KMS-11 (cell line): ENCODE results near the gene MACROD2.

ENCODE experiments used
- H2AFZ ChIP-seq: fragments of 200-600 bp; sonication (generic); 2 replicates; pipeline ENCODE4 v1.6.1; 2016; ENCODE audit warnings: antibody characterized with exemption, mixed run types, low read depth
- H3K27ac ChIP-seq: fragments of 200-600 bp; sonication (generic); 2 replicates; pipeline ENCODE4 v1.6.1; 2016; ENCODE audit warnings: mild to moderate bottlenecking, mixed run types
- H3K27me3 ChIP-seq: fragments of 200-600 bp; sonication (generic); 2 replicates; pipeline ENCODE4 v1.6.1; 2017; ENCODE audit warnings: mild to moderate bottlenecking, low read depth, mixed run types, moderate library complexity; ENCODE audit not compliant: insufficient read depth
- H3K36me3 ChIP-seq: fragments of 200-600 bp; sonication (generic); 2 replicates; pipeline ENCODE4 v1.6.1; 2017; ENCODE audit warnings: mild to moderate bottlenecking, mixed run types; ENCODE audit not compliant: insufficient read depth
- H3K4me1 ChIP-seq: fragments of 200-600 bp; sonication (generic); 2 replicates; pipeline ENCODE4 v1.6.1; 2016; ENCODE audit warnings: mild to moderate bottlenecking, low read depth, mixed run types; ENCODE audit not compliant: poor library complexity, severe bottlenecking
- H3K4me2 ChIP-seq: fragments of 200-600 bp; sonication (generic); 2 replicates; pipeline ENCODE4 v1.7.0; 2016; ENCODE audit warnings: mild to moderate bottlenecking, mixed run types
- H3K4me3 ChIP-seq: fragments of 200-600 bp; sonication (generic); IDR thresholded peaks from 2 replicates; pipeline ENCODE4 v1.6.1; 2017; ENCODE audit warnings: low read depth, low read length, mixed read lengths; ENCODE audit not compliant: insufficient read depth
- H3K79me2 ChIP-seq: fragments of 200-600 bp; sonication (generic); 2 replicates; pipeline ENCODE4 v1.6.1; 2016; ENCODE audit warnings: low read depth, mixed run types; ENCODE audit not compliant: insufficient read depth
- H3K9ac ChIP-seq: fragments of 200-600 bp; sonication (generic); 2 replicates; pipeline ENCODE4 v1.6.1; 2016; ENCODE audit warnings: mild to moderate bottlenecking, mixed run types
- H4K20me1 ChIP-seq: fragments of 200-600 bp; sonication (generic); 2 replicates; pipeline ENCODE4 v1.6.1; 2016; ENCODE audit warnings: mild to moderate bottlenecking, mixed run types; ENCODE audit not compliant: insufficient read depth
- TF ChIP-seq, protein P1 (sequence below): fragments of 200-600 bp; sonication (generic); conservative IDR thresholded peaks from 2 replicates; pipeline ENCODE4 v1.6.1; 2017; ENCODE audit warnings: low read depth, mild to moderate bottlenecking, antibody characterized with exemption, low read length, moderate library complexity, mixed read lengths

Gene MACROD2

DNA sequence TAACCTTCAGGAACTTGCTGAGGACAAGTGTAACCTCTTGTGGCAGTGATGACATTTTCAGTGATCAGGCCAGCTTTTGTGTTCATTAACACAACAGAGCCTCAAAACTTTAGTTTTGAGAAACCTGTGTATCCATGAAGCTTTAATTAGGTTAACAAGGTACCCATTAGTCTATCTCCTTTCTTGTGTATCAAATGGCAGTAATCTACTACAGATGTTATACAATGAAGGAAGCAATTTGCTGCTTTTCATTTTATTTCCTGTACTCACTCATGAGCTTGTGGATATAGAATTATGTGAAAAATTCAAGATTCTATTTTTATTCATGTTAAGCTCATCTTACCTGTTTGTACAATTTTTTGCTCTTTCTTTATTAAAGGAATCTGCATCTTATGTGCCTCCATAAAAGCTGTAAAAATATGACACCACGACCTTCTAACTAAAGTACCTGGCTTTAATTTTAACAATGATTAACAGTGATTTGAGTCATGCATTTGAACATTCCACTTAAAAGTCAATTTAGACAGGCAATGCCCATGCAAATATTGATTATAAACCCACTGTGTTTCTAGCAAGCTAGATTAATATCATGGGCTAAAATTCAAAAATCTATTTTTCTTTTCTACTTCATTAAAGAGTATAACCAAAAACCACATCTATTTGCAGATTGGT lies 1680.6 kb downstream of the MACROD2 start:
- Histone ChIP-seq H2AFZ (no peak overlapping the region), H3K27me3 (no peaks in the 10 kb centered on the region), H3K4me2 (no peak overlapping the region), H3K4me3 (no peak overlapping the region), H3K4me1 (no peaks in the 10 kb centered on the region), H3K36me3 (no peaks in the 10 kb centered on the region), H3K79me2 (no peaks in the 10 kb centered on the region), H3K9ac (no peak overlapping the region), H4K20me1 (no peaks in the 10 kb centered on the region), H3K27ac (no peak overlapping the region)
- TF ChIP-seq, protein P1, sequence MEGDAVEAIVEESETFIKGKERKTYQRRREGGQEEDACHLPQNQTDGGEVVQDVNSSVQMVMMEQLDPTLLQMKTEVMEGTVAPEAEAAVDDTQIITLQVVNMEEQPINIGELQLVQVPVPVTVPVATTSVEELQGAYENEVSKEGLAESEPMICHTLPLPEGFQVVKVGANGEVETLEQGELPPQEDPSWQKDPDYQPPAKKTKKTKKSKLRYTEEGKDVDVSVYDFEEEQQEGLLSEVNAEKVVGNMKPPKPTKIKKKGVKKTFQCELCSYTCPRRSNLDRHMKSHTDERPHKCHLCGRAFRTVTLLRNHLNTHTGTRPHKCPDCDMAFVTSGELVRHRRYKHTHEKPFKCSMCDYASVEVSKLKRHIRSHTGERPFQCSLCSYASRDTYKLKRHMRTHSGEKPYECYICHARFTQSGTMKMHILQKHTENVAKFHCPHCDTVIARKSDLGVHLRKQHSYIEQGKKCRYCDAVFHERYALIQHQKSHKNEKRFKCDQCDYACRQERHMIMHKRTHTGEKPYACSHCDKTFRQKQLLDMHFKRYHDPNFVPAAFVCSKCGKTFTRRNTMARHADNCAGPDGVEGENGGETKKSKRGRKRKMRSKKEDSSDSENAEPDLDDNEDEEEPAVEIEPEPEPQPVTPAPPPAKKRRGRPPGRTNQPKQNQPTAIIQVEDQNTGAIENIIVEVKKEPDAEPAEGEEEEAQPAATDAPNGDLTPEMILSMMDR, result no peak

DNA sequence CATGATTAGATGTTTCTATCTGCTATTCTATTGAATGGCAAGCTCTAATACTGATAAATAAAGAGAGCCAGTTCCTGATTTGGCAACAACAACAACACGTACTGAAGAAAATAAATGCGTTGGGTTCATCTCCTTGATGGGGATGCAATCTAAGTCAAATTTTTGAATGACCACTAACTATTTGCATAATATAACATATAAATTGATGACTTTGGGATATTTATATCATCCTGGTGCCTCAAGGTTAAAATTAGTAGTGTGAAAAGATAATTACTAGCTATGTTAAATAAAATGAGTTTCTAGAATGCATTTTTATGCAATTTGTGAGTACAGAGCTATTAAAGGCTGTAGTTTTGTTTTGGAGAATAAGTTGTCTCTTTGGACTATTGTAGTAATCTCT lies 1681.5 kb downstream of the MACROD2 start:
- Histone ChIP-seq H4K20me1 (no peaks in the 10 kb centered on the region), H3K4me1 (no peaks in the 10 kb centered on the region), H3K27me3 (no peaks in the 10 kb centered on the region), H3K4me3 (no peak overlapping the region), H3K9ac (no peak overlapping the region), H3K36me3 (no peaks in the 10 kb centered on the region), H2AFZ (no peak overlapping the region), H3K79me2 (no peaks in the 10 kb centered on the region), H3K4me2 (no peak overlapping the region), H3K27ac (no peak overlapping the region)
- TF ChIP-seq, protein P1, result no peak

DNA sequence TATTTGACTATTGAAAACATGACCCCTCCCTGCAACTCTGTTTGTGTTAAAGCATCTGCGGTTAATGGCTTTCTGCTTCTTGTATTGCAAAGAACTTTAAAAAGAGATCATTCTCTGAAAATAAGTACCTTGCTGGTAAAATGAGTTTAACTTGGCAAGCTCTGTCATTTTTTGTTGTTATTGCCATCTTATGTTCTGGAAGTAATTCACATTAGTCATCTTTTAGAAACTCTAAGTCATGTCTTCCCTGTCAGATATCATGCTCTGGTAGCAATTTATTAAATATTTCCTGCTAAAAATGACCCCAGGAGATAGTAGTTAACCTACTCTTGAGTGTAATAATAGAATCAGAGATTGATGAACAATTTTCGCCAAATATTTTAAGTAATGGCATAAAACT lies 1687.4 kb downstream of the MACROD2 start:
- Histone ChIP-seq H4K20me1 (no peaks in the 10 kb centered on the region), H3K4me2 (no peak overlapping the region), H3K9ac (no peak overlapping the region), H3K36me3 (no peaks in the 10 kb centered on the region), H3K4me1 (no peaks in the 10 kb centered on the region), H3K27me3 (no peaks in the 10 kb centered on the region), H2AFZ (no peak overlapping the region), H3K27ac (no peak overlapping the region), H3K79me2 (no peaks in the 10 kb centered on the region), H3K4me3 (no peak overlapping the region)
- TF ChIP-seq, protein P1, result no peak

DNA sequence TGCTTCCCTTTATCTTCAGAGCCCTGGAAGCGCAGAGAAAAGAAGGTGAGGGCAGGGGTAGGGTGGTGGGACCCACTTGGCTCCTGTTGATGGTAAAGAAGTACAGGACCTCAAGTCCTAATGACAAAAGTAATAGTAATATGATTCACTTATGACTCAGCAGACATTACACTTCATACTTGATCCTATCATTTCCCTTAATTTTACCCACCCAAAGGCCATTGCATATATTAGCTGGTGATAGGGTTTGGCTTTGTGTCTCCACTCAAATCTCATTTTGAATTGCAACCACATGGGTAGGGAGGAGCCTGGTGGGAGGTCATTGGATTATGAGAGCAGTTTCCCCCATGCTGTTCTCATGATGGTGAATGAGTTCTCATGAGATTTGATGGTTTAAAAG lies 1697.3 kb downstream of the MACROD2 start:
- H4K20me1 ChIP-seq, result no peaks in the 10 kb centered on the region
- no peak overlapping the region for H3K27ac ChIP-seq
- H3K4me2 ChIP-seq, result no peak overlapping the region
- H3K9ac ChIP-seq, result no peak overlapping the region
- no peaks in the 10 kb centered on the region for H3K27me3 ChIP-seq
- H2AFZ ChIP-seq, result no peak overlapping the region
- H3K4me3 ChIP-seq, result no peak overlapping the region
- no peaks in the 10 kb centered on the region for H3K36me3 ChIP-seq
- no peaks in the 10 kb centered on the region for H3K79me2 ChIP-seq
- H3K4me1 ChIP-seq, result no peaks in the 10 kb centered on the region
- TF ChIP-seq, protein P1, result no peak
